AG09309 (cell line): ENCODE data around the gene TRIM3.
A peak's percentile ranks its signal among the peaks of the same experiment; 100 is the strongest.
"Not testable (repeated sequence)": the region's sequence is repeated elsewhere in the genome, so short reads cannot be mapped to it uniquely, and the experiment has no call there.

Experiments
- DNase-seq: peaks from one replicate; pipeline ENCODE4 v3.0.0-alpha.2; 2010; ENCODE audit warnings: low read depth
- H3K4me3 ChIP-seq: 2 replicates; pipeline ENCODE4 v1.5.1; 2011; ENCODE audit warnings: mild to moderate bottlenecking, low read depth, low read length, moderate library complexity; ENCODE audit not compliant: control insufficient read depth
- TF ChIP-seq, protein P1 (sequence below): IDR thresholded peaks from 2 replicates; pipeline ENCODE4 v1.5.1; 2011; ENCODE audit warnings: mild to moderate bottlenecking, low read depth, low read length, inconsistent platforms; ENCODE audit not compliant: insufficient read depth, control insufficient read depth; ENCODE audit errors: missing control alignments

Gene TRIM3

DNA sequence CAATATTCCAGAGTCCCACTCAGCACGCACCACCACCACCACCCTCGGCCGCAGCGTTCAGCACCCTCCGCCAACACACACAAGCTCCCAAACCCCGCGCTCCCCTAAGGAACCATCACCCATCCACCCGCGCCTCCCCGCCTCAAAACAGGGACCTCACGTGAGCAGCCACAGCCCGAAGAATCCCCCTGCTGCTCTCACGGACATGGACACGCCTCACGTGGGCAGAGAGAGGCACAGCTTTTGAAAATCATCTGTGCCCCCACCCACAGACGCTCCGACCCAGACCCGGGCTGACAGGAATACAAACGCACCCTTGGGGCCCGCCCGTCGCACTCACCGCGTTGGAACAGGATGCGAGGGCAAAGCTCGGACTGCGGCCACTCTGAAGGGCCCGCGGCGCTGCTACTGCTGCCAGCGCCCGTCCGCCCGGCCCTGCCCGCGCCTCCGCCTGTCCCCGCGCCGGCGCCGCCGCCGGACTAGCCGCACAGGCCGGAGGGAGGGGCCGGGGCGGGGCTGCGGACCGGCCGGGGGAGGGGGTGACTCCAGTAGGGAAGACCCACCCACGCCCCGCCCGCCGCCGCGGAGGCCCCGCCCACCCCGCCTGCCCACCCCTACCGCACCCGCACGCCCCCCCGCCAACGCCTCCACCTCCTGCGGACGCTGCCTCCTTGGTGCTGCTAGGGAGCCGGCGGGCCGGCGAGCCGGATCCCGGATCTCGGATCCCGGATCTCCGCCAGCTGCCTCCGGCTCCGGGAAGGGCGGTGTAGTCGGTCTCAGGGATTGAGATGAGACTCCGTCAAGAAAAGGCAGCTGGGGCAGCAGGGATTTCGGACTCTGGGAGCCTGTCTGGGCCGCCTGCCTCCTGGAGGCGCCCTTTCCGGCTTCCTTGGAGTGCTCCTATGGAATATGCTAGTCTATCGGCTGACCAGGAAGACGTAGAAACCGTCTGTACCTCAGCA is at the start of gene TRIM3:
Gene TRIM3, minus strand, starts transcription at position 491 of the 962 bp plus-strand sequence. CDS start 8,246 bp downstream, outside the sequence.
- peak within 1 kb of the TSS; percentile 82 for H3K4me3 ChIP-seq
- DNase-seq, result peak; percentile 45
- TF ChIP-seq, protein P1, sequence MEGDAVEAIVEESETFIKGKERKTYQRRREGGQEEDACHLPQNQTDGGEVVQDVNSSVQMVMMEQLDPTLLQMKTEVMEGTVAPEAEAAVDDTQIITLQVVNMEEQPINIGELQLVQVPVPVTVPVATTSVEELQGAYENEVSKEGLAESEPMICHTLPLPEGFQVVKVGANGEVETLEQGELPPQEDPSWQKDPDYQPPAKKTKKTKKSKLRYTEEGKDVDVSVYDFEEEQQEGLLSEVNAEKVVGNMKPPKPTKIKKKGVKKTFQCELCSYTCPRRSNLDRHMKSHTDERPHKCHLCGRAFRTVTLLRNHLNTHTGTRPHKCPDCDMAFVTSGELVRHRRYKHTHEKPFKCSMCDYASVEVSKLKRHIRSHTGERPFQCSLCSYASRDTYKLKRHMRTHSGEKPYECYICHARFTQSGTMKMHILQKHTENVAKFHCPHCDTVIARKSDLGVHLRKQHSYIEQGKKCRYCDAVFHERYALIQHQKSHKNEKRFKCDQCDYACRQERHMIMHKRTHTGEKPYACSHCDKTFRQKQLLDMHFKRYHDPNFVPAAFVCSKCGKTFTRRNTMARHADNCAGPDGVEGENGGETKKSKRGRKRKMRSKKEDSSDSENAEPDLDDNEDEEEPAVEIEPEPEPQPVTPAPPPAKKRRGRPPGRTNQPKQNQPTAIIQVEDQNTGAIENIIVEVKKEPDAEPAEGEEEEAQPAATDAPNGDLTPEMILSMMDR, result peak; percentile 50

DNA sequence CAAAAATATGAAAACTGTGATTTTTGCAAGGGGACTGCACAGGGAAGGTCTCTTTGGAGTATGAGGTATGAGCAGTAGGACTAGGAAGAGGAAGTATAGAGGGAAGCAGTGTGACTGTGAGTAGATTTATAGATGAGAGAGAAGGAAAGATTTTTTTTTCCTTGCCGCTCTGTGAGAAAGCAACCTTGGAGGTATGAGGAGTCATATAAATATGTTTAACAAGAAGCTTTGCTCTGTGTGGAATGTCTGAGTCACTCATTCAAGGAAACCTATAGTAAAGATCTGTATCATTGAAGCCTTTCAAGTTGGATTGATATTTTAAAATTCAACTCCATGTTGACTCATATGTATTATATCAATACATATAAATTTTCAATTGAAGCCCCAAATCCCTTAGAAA is 49.5 kb upstream of the TRIM3 start:
- TF ChIP-seq, protein P1, result no peak
- H3K4me3 ChIP-seq, result no peak overlapping the region
- peak; percentile 16 for DNase-seq

DNA sequence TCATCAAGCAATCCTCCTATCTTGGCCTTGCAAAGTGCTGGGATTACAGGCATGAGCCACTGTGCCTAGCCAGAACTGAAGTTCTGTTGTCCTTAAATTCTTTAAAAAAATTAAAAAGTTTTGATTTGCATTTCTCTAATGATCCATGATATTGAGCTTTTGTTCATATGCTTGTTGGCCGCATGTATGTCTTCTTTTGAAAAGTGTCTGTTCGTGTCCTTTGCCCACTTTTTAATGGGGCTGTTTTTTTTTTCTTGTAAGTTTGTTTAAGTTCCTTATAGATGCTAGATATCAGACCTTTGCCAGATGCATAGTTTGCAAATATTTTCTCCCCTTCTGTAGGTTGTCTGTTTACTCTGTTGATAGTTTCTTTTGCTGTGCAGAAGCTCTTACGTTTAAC is 48.2 kb upstream of the TRIM3 start:
- not testable (repeated sequence) for DNase-seq, H3K4me3 ChIP-seq

DNA sequence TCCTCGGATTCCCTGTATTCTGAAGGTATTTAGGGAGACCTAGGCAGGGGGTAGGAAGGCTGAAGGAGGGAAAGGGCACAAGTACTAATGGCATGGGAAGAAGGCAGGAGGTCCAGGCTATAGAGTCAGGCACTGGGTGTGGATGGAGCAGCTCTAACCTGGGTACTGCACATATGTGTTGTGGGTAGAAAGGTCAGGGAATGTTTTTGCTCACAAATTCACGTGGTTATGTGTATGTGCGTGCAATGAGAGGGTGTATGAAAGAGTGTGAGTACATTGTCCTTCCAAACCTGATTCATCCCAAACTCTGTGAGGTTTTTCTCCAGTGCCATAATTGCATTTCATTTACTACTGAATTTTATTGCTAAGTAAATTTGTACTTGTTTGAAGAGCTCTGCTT is 46.5 kb upstream of the TRIM3 start:
- H3K4me3 ChIP-seq, result no peak overlapping the region
- TF ChIP-seq, protein P1, result no peak
- DNase-seq, result no peak

DNA sequence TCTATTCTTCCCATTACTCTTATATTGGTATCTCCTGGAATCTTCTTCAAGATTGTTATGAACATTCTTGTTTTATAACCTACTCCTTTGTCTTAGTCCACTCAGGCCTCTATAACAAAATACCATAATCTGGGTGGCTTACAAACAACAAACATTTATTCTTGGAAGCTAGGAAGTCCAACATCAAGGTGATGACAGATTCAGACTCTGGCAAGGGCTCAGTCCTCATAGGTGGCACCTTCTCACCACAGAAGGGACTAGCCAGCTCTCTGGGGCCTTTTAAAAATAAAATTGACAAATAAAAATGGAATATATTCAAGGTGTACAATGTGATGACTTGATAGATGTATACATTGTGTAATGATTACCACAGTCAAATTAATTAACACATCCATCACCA is 43.1 kb upstream of the TRIM3 start:
- no peak for DNase-seq
- TF ChIP-seq, protein P1, result no peak
- no peak overlapping the region for H3K4me3 ChIP-seq

DNA sequence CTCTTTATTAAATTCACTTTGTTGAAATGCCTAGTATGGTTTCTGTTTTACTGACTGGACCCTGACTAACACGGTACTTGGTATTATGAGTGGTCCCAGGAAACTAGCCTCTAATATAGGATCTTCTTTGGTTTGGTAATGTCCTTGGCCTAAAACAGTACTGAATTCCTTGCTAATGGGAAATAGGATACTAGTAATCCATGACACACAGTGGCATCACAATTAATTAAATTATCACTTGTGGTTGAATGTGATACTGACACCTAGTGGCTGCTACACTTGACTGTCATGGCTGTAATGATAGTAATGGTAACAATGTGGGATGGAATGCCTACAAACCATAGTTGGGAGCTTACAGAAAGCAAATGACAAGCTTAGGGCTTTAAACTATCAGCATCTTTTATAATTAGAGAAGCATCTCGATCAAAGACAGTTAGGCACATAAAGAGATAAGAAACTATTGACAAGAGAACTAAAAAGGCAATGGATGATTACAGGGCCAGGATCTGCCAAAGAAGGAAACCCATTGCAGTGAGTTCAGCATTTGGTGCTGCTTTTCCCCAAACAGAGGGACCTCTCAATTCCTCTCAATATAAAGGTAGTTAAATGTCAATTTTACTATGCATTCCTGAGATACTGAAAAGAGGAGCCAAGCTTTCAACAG is 32.0 kb upstream of the TRIM3 start:
- TF ChIP-seq, protein P1, result peak; percentile 70
- DNase-seq, result no peak

DNA sequence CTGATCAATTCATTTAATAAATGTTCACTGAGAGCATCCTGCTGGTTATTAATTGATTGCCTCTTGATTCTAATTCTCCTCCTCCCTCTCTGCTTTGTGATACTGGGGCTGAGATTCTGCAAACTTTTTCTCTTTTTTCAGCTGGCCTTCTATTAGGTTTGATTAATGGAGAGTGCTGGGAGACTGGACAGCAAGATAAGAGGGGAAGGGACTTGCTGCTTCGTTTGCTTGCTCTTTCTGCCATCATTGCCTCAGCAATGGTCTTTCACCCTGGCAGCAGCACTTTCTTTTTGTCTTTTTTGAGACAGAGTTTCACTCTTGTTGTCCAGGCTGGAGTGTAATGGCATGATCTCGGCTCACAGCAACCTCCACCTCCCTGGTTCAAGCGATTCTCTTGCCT is 30.4 kb upstream of the TRIM3 start:
- TF ChIP-seq, protein P1, result no peak
- no peak overlapping the region for H3K4me3 ChIP-seq
- DNase-seq, result no peak

More for the DNA sequence above, 32.0 kb upstream of the TRIM3 start:
- no peak overlapping the region for H3K4me3 ChIP-seq
